C4-2B (cell line): Measurements from ENCODE around the gene MYCN.

Experiments
- H3K27ac ChIP-seq: fragments of 450-650 bp; 2 replicates; pipeline ENCODE4 v1.5.1; 2017
- CTCF ChIP-seq: fragments of 450-650 bp; conservative IDR thresholded peaks from 2 replicates; pipeline ENCODE4 v1.5.1; 2017; ENCODE audit warnings: mild to moderate bottlenecking
- ZFX ChIP-seq: fragments of 450-650 bp; IDR thresholded peaks from 2 replicates; pipeline ENCODE4 v1.6.1; 2017

The MYCN gene

DNA sequence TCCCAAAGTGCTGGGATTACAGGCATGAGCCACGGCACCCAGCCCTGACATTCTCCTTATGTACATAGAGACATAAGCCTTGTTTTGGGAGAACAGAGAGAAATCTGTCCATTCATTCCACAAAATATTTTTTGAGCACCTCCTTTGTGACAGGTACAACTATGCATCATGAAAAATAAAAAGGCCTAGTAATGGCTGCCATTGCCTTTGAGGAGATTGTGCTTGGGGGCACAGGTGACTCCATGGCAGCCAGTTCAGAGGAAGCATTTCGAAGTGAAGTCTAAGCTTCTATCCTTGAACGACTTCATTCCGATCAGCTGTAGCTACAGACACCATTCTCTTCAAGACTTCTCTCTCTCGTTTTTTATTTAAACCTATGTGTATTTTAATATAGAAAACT is 10.5 kb upstream of the MYCN start:
- TF ChIP-seq ZFX (no peak), CTCF (no peak)
- H3K27ac ChIP-seq: no peak overlapping the region

DNA sequence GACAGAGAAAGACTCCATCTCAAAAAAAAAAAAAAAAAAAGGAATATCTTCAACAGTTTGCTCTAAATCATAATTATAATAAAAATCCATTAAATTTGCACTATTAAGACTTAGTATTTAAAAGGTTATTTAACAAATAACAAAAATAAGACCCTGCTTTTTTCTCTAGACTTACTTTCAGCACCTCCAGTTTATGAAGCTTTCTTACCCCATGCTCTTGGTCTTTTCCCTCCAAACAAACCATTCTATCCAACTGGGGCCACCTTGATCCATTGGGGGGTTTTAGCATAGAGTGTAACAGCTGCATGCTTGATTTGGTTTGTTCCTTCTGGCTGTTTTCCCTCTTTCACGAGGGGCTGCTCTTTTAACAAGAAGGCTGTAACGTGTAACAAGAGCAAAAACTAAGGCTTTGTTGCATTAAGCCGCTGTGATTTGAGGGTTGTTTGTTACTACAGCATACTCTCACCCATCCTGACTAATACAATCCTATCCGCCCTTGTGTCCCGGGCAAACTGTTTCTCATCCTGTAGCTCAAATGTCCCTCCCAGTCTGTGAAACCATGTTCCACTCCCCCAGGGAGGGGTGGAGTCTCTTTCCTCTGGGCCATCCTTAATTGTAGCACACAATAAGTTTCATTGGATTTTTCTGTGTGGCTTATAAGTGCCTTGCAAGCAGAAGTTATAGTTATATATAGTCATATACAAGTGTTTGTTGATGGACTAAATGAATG is 9.6 kb upstream of the MYCN start:
- H3K27ac ChIP-seq: no peak overlapping the region
- TF ChIP-seq CTCF (no peak), ZFX (no peak)

DNA sequence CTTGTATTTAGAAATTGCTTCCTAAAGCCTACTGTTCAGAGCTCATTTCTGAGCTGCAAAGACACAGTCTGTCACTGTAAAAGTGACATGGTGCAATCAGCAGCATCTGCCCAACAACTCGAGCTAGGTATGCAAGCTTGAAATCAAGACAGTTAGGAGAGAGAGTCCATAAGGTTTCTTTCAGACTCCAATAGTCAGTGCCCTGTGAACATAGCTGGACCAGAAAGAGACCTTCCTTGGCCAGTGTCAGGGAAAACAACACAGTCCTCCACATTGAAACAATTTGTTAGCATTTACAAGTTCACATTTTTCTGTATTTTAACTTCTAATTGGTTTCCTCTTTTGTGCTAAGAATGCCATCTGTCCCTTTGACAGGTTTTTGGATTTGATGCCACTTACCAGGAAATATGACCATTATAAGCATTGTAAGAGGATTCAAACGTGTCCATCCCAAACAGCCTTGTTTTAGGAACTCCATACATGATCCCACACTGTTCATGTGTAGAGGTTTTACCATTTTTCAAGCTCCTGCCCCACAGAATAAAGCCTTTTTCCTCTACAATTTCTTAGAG is 8.9 kb upstream of the MYCN start:
- TF ChIP-seq ZFX (no peak), CTCF (no peak)
- no peak overlapping the region for H3K27ac ChIP-seq

DNA sequence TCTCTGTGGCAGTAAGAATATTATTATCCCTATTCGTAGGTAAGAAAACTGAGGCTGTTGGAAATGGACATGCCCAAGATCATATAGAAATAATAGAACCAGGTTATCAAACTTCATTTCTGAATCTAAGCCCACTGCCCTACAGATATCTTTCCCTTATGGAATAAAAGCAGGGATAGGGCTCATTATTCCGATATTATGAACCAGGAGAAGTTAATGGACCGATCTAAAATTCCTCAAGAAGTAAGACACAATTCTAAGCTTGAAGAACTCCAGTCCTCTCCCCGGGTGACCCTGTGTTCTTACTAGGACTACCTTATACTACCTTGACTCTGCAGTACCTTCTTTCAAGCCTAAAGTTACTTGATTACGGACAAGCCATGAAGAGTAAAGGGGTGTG is 8.4 kb upstream of the MYCN start:
- TF ChIP-seq CTCF (no peak), ZFX (no peak)
- H3K27ac ChIP-seq: no peak overlapping the region

GRCh38 chr2:15932394-15933183 is 7.8 kb upstream of the MYCN start:
- TF ChIP-seq CTCF: no peak
- no peak for TF ChIP-seq ZFX
- H3K27ac ChIP-seq: no peak overlapping the region

GRCh38 chr2:15933184-15933845 is 7.0 kb upstream of the MYCN start:
- H3K27ac ChIP-seq: no peak overlapping the region
- TF ChIP-seq ZFX: no peak
- TF ChIP-seq CTCF: no peak
